HUDEP-2 (cell line): Measurements from ENCODE around the gene SKAP2.

Experiments
- DNase-seq, 76 experiments: peaks; one replicate each; lab custom pipeline; 2025; ENCODE audit not compliant: unreplicated experiment in 76 of 76; lab: John Stamatoyannopoulos, UW

Gene SKAP2

GRCh38 chr7:26864309-26865093, at the start of gene SKAP2:
Gene SKAP2 (minus strand): TSS chr7:26864590. CDS start chr7:26864429, 161 bp downstream.
- peak; percentile 58 to 99 (median 95) for DNase-seq

GRCh38 chr7:26912933-26913536, 48.6 kb upstream of the SKAP2 start:
- no peak for DNase-seq

GRCh38 chr7:26912338-26912737, 47.9 kb upstream of the SKAP2 start:
- DNase-seq = no peak

- no peak for DNase-seq
Observed at GRCh38 chr7:26910221-26910620, 45.8 kb upstream of the SKAP2 start.

- DNase-seq = no peak
Observed at GRCh38 chr7:26900251-26900650, 35.9 kb upstream of the SKAP2 start.

- DNase-seq = no peak
Observed at GRCh38 chr7:26899519-26899918, 35.1 kb upstream of the SKAP2 start.

- no peak for DNase-seq
Observed at GRCh38 chr7:26898891-26899290, 34.5 kb upstream of the SKAP2 start.

GRCh38 chr7:26897928-26898327, 33.5 kb upstream of the SKAP2 start:
- no peak for DNase-seq

- no peak for DNase-seq
Observed at GRCh38 chr7:26891400-26892350, 27.3 kb upstream of the SKAP2 start.

GRCh38 chr7:26880852-26881251, 16.5 kb upstream of the SKAP2 start:
- no peak for DNase-seq

GRCh38 chr7:26879671-26880070, 15.3 kb upstream of the SKAP2 start:
- DNase-seq = no peak

GRCh38 chr7:26868841-26869495, 4.6 kb upstream of the SKAP2 start:
- DNase-seq = no peak

GRCh38 chr7:26865094-26865388, 651 bp upstream of the SKAP2 start:
- peak in 8 of 76 experiments; percentile 35 to 70 (median 50) for DNase-seq

- peak in 58 of 76 experiments; percentile 3 to 73 (median 44) for DNase-seq
Observed at GRCh38 chr7:26863518-26864308, 677 bp downstream of the SKAP2 start.

GRCh38 chr7:26862834-26863233, 1.6 kb downstream of the SKAP2 start:
- DNase-seq = no peak

GRCh38 chr7:26861050-26861449, 3.3 kb downstream of the SKAP2 start:
- DNase-seq = no peak

- DNase-seq = no peak
Observed at GRCh38 chr7:26860361-26860760, 4.0 kb downstream of the SKAP2 start.

- no peak for DNase-seq
Observed at GRCh38 chr7:26859720-26860119, 4.7 kb downstream of the SKAP2 start.

- DNase-seq = no peak
Observed at GRCh38 chr7:26858735-26859134, 5.7 kb downstream of the SKAP2 start.

GRCh38 chr7:26858241-26858715, 6.1 kb downstream of the SKAP2 start:
- DNase-seq = peak in 3 of 76 experiments; percentile 2 to 30 (median 20)
